HG02973 (cell line): ENCODE measurements around the gene ZNF564.
"Not testable (repeated sequence)": the region's sequence is repeated elsewhere in the genome, so short reads cannot be mapped to it uniquely, and the experiment has no call there.

Source experiments
- ATAC-seq: cut with Tn5 transposase; IDR thresholded peaks from one replicate; pipeline ENCODE4 v1.9.1; 2021; ENCODE audit warnings: moderate library complexity; ENCODE audit not compliant: unreplicated experiment

Gene ZNF564

DNA sequence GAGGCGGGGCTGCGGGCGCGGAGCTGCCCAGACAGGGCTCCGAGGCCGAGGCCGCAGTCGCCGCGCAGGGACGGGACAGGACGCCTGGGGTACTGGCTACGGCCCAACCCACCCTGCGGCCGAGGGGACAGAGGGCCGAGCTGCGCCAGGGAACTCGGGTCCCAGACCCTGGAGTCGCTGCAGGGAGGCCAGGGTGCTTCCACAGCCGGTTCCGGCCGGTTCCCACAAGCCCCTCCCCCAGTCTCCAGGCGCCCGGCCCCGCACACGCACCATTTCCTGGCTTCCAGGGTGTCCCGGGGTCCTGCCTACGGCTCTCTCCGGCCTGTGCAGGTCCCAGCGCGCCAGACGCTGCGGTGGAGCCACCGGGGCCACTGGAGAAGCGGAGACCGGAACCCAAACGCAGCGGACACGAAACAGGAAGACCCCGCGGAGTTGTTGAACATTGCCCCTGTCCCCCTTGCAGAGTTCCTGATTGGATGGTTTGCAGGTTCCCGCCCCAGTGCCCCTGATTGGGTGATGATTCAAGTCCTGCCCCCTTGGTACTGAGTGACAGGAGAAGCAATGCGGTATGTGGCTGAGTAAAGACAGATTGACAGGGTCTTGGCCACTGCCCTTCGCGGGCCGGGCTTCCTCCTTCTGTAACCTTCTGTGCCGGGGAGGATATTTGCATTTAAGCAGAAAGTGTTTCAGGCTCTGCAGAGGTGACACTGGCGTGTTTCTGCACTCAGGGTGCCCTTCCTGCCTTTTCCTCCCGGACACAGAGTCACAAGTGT is at the start of gene ZNF564:
Gene ZNF564, minus strand, starts transcription at position 423 of the 773 bp plus-strand sequence. Its CDS starts 150 bp downstream, at position 273.
- peak; percentile 93 for ATAC-seq

DNA sequence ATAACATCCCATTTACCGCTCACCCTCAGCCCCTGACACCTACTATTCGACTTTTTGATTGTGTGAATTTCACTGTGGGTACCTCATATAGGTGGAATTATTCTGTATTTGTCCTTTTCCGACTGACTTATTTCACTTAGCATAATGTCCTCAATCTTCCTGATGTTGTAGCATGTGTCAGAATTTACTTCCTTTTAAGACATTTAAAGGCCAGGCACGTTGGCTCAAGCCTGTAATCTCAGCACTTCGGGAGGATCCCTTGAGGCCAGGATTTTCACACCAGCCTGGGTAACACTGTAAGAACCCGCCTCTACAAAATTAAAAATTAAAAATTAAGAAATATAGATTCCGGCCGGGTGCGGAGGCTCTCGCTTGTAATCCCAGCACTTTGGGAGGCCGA is 46.3 kb upstream of the ZNF564 start:
- ATAC-seq: no peak

DNA sequence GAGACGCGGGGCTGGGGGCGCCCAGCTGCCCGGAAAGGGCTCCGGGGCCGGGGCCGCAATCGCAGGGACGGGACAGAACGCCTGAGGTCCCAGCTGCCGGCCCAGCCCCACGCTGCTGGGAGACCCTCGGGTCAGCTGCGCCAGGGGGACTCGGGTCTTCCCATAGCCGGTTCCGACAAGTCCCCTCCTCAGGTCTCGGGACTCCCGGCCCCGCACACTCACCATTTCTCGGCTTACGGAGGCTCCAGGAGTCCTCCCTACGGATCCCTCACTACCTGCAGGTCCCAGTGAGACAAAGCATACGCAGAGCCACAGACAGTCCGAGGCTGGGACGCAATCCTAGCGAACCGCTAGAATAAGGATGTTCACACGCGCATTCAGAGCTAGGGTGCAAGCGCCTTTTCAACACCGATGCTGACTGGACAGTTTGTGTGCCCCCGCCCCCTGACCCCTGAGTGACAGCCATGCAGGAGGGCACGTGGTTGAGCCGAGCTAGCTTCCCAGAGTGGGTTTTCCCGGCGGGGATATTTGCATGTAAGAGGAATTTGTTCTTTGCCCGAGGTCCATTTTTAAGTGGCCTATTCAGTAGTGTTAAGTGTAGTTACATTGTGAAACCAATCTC is 45.8 kb upstream of the ZNF564 start:
- ATAC-seq: no peak

DNA sequence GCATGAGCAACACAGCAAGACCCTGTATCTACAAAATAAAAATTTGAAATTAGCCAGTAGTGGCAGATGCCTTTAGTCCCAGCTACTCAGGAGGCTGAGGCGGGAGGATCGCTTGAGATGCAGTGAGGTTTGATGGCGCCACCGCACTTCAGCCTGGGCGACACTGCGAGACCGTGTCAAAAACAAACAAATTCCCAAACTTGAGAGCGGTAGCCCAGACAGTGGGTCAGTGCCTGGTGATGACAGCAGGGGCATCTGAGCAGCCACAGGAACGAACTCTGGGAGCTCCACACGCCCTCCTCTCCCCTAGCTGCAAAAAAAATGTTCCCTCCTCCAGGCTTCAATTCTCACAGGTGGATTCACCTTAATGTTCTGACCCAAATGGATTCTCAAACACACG is 45.2 kb upstream of the ZNF564 start:
- no peak for ATAC-seq

DNA sequence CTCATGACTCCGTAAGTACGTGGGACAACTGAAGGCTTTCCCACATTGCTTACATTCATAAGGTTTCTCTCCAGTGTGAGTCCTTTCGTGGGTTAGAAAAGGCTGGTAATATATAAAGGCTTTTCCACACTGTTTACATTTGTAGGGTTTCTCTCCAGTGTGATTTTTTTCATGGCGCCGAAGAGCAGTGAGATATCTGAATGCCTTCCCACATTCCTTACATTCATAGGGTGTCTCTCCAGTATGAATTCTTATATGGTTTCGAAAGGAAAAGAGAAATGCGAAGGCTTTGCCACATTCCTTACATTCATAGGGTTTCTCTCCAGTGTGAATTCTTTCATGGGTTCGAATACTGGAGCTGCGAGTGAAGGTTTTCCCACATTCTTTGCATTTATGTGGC is 29.8 kb upstream of the ZNF564 start:
- ATAC-seq: no peak

DNA sequence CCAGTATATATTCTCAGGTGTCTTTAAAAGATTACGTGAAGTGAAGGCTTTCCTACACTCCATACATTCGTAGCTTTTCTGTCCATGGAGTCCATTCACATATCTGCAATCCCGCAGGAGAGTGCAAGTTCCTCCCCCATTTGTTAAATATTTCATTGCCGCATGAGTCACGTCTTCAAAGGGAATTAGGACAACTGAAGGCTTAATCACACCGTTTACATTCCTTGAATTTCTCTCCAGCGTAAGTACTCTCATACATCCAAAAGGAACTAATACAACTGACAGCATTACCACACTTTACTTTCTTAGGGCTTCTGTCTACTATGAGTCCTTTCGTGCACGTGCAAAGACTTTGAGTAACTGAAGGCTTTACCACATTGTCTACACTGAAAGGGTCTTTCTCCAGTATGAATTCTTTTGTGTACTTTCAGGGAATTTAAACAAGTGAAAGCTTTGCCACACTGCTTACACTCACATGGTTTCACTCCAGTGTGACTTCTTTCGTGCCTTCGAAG is 29.0 kb upstream of the ZNF564 start:
- ATAC-seq: no peak

DNA sequence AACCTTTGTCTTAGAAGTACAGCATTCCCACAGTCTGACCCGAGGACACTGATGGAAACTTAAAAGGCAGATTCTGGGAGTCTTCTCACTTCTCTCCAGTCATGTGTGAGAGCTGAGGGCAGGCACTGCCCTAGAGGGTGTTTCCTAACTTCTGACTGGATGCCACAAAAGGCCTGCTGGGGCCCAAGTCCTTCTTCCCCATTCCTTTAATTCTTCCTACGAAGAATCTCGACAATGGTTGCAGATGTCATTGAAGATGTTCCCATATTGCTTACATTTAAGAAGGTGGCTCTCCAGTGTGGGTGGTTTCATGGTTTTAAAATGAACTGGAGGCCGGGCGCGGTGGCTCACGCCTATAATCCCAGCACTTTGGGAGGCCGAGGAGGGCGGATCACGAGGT is 27.4 kb upstream of the ZNF564 start:
- no peak for ATAC-seq

DNA sequence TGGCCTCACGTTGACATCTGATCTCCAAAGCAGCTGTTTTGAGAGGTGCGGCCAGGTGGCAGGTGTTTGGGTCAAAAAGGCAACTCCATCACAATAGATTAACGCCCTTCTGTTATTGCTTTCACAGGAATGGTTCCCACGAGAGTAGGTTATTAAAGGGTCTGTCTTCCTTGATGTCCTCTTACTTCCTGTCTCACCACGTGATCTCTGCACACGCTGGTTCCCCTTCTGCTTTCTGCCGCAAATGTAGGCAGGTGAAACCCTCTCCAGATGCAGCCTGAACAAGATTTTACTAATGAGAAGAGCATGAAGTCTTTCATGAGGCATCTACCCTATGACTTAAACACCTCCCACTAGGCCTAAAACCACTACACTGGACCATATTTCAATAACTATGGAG is 22.8 kb upstream of the ZNF564 start:
- ATAC-seq: no peak

DNA sequence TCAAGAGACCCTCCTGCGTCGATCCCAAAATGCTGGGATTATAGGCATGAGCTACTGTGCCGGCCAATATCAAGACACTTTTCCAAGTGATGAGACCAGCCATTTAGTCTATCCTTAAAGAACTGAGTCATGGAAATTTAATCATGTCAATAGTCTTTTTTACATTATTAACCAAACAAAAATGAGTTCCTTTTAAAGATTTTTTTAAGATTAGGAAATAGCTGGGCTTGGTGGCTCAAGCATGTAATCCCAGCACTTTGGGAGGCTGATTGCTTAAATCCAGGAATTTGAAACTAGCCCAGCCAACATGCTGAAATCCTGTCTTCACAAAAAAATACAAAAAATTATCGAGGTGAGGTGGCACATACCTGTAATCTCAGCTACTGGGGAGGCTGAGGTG is 16.7 kb upstream of the ZNF564 start:
- ATAC-seq: no peak

DNA sequence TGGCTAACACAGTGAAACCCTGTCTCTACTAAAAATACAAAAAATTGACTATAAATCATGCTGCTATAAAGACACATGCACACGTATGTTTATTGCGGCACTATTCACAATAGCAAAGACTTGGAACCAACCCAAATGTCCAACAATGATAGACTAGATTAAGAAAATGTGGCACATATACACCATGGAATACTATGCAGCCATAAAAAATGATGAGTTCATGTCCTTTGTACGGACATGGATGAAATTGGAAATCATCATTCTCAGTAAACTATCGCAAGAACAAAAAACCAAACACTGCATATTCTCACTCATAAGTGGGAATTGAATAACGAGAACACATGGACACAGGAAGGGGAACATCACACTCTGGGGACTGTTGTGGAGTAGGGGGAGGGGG is 15.1 kb upstream of the ZNF564 start:
- ATAC-seq: not testable (repeated sequence)

DNA sequence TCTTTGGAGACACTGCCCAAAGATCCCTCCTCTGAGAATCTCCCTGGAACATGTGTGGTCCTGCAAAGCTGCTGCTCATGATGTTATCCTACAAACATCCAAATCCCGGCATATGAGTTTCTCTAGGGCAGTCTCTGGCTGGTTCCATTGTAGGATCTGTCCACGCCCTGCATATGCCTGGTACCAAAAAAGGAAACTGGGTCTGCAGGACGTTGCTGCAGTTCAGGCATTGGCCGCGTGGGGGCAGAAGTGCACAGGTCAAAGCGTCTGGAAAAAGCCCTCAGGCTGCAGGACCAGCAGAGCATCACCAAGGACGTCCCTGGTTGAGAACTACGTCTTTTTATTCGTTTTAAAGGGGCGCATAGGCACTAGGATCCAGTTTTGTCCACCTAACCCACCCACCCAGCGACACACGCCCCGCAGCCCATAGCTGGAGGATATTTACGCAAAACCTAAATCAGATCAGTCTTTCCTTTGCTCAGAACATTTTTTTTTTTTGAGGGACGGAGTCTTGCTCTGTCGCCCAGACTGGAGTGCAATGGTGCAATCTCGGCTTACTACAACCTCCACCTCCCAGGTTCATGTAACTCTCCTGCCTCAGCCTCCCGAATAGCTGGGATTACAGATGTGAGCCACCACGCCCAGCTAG is 12.9 kb upstream of the ZNF564 start:
- ATAC-seq: no peak

DNA sequence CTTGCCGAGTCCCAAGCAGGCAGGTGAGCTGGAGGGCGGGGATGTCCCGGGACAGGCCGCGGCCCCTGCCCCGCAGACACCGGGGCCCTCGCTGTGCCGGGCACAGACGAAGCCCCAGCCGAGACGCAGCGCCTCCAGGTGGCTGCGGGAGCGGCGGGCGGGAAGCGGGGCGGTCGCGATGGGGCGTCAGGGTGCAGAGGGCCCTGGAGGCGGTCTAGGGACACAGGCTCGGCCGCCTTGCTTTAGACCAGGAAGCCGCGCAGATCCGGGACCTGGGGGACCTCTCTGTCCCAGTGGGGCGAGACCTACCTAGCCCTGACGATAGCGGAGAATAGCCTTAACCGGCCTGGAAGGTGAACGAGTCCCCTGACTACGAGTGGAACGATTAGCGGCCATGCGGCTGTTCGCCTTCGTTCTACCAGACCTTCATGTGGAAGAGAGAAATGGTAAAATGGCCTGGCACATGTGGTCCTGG is 4.2 kb upstream of the ZNF564 start:
- ATAC-seq: no peak

DNA sequence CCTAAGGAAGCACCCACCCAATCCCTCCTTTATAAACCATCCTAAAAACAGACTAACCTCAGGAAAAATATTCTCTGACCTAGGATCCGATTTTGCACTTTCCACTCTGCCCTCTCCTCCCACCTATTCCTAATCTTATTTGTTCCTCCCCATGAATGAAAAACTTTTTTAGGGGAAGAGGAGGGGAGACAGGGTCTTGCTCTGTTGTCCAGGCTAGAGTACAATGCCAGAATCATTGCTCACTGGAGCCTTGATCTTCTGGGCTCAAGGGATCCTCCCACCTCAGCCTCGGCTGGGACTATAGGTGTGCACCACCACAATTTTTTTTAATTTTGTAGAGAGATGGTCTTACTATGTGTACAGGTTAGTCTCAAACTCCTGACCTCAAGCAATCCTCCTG is 4.4 kb downstream of the ZNF564 start:
- ATAC-seq: no peak

DNA sequence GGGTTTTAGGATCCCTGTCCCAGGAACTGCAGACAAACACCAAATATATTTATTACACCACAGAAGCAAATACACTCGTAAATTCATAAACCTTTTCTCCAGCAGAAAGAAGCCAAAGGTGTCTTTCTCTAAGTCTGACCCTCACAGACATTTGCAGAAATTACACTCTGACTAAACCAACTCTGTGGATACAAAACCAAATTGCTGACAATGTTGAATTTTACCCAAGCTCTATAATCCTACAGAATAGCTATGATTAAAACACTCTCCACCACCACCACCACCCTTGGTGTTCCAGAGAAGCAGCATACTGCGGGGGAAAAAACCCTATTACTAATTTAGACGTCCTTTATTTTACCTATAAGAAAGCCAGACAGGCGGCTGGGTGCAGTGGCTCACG is 5.2 kb downstream of the ZNF564 start:
- no peak for ATAC-seq

DNA sequence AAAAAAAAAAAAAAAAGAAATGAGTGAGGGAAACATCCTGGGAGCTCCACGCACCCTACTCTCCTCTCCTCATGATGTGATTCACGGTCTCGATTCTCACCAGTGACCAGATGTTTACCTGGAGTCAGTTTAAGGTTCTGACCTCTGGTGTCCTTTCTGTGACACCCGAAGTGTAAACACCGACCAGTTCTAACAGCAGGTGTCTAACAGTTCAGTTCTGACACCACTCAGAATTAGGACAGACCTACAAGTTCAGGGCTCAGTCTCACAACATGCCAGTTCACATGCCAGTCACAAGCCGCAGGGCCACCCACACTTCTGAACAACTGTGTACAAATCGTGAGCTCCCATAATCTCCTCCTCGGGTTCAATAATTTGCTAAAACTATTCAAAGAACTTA is 6.0 kb downstream of the ZNF564 start:
- ATAC-seq: no peak

DNA sequence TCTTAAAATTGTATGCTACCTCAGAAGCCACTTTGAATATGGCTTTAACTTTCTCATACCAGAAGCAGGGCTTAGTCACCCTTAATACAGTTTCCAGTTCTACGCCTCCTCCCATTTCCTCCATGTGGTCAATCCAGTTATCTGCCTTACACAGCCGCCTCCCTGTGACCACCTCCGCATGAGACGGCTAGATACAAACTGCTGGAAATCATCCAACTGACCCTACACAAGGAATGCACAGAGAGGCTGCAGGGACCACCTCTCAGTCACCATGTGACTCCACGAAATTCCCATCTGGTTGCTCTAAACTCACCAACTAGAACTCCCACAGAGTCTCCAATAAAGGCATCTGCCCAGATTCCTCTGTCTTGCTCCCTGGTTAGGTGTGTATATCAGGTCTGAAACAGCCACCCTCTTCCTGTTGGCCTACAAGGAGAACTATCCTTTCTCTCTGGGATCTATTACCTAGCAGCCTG is 6.8 kb downstream of the ZNF564 start:
- ATAC-seq: no peak

DNA sequence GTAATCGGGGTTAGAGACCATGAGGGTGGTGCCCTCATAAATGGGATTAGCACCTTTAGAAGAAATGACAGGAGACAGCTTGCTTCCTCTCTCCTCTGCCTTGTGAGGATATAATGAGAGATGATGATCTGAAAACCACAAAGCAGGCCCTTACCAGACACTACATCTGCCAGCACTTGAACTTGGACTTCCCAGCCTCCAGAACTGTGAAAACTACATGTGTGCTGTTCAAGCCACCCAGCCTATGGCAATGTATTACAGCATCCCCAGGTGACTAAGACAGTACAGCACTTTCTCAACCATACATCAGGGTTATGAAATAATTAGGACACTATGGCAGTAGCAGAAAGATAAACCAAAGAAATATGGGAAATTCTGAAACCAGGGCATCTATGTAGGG is 7.4 kb downstream of the ZNF564 start:
- ATAC-seq: no peak

DNA sequence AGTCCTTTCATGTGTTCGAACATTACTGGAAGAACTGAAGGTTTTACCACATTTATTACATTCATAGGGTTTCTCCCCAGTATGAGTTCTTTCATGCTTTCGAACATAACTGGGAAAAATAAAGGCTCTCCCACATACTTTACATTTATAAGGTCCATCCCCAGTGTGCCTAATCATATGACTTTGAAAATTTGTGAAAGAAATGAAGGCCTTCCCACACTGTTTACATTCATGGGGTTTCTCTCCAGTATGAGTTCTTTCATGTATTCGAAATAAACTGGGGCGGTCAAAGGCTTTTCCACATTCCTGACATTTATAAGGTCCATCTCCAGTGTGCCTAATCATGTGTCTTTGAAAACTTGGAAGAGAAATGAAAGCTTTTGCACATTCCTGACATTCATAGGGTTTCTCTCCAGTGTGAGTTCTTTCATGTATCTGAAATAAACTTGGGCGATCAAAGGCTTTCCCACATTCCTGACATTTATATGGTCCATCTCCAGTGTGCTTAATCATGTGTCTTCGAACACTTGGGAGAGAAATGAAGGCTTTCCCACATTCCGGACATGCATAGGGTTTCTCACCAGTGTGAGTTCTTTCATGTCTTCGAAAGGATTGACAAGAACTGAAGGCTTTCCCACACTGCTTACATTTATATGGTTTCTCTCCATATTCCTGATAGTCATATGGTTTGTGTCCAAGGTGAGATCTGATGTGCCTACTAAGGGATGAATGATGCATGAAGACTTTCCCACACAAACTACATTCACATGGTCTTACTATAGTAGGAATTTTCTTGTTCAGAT is 24.0 kb downstream of the ZNF564 start:
- ATAC-seq: no peak

DNA sequence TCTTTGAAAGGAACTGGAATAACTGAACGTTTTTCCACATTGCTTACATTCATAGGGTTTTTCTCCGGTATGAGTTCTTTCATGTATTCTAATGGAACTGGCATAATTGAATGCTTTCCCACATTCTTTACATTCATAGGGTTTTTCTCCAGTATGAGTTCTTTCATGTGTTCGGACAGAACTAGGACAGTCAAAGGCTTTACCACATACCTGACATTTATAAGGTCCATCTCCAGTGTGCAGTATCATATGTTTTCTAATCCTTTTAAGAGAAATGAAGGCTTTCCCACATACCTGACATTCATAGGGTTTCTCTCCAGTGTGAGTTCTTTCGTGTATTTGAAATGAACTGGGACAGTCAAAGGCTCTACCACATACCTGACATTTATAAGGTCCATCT is 24.7 kb downstream of the ZNF564 start:
- ATAC-seq: no peak

DNA sequence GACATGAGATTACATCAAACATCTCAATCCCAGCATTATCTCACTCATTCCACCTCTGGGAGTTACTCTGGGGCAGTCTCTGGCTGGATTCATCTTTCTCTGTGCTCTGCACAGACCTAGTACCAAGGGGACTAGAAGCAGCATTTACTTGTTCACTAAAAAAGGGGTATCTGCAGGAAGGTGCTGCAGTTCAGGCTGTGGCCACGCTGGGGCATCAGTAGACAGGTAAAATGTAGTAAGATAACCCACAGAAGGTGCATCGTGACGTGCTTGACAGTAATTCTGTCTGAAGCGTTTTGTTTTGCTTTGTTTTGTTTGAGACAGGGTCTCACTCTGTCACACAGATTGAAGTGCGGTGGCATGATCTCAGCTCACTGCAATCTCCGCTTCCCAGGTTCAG is 29.3 kb downstream of the ZNF564 start:
- no peak for ATAC-seq

DNA sequence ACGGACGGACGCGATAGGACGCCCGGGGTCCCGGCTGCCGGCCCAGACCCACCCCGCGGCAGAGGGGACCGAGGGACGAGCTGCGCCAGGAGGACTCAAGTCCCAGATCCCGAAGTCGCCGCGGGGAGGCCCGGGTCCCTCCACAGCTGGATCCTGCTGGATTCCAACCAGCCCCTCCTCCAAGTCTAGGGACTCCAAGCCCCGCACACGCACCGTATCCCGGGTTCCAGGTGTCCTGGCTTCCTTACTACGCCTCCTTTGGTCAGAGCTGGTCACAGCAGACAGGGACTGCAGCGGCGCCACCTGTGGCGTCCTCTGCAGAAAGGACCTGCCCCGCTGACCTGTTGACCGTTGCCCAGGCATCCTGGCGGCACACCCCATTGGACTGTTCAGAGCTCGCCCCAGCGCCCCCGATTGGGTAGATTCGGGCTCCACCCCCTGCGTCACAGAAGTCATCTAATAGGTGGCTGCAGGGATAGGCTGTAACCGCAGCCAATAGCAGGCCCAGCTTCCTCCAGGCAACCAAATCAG is 37.7 kb downstream of the ZNF564 start:
- ATAC-seq: no peak
